VCaP (cell line): ENCODE data around the gene TIFAB.
A peak's percentile ranks its signal among the peaks of the same experiment; 100 is the strongest.

ENCODE experiments used
- H3K27ac ChIP-seq: fragments of 450-650 bp; 2 replicates; pipeline ENCODE4 v1.5.1; 2017
- TF ChIP-seq, protein P1 (sequence below): fragments of 450-650 bp; conservative IDR thresholded peaks from 2 replicates; pipeline ENCODE4 v1.5.1; 2017; ENCODE audit warnings: mild to moderate bottlenecking, moderate library complexity

The TIFAB gene

DNA sequence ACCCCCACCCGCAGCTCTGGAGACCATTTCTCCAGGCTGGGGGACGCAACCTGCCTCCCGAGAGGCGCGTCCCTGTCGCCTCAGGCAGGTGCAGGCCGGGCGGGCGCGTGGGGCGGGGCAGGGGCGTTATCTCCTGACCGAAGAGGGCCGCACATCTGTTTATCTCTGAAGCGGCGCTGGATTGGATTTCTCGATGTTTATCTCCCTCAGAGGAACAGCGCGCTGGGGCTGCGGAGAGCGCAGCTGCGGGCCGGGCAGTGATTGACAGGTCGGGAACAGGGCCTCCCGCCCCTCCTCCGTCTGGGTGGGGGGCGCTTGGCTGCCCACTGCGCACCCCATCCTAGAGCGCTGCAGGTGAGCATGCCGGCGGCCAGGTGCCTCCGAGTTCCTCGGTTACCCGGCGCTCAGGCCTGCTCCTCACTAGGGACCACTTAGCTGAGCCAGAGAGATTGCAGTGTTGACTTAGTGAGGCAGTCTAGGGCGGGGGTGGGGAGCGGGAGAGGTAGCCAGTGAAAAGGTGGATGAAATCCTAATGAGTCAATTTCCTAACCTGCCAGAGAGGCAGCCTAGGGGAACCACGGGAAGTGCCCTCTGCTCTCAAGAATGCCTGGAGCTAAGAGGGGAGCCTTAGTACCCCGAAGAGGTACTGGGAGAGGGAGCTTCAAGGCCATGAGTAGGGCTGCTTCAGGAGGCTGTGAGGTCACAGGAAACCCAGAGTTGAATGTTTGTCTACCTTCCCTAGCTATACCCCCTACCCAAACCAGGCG, 39.6 kb upstream of the TIFAB start:
- TF ChIP-seq, protein P1, sequence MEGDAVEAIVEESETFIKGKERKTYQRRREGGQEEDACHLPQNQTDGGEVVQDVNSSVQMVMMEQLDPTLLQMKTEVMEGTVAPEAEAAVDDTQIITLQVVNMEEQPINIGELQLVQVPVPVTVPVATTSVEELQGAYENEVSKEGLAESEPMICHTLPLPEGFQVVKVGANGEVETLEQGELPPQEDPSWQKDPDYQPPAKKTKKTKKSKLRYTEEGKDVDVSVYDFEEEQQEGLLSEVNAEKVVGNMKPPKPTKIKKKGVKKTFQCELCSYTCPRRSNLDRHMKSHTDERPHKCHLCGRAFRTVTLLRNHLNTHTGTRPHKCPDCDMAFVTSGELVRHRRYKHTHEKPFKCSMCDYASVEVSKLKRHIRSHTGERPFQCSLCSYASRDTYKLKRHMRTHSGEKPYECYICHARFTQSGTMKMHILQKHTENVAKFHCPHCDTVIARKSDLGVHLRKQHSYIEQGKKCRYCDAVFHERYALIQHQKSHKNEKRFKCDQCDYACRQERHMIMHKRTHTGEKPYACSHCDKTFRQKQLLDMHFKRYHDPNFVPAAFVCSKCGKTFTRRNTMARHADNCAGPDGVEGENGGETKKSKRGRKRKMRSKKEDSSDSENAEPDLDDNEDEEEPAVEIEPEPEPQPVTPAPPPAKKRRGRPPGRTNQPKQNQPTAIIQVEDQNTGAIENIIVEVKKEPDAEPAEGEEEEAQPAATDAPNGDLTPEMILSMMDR: no peak
- H3K27ac ChIP-seq: no peak overlapping the region

DNA sequence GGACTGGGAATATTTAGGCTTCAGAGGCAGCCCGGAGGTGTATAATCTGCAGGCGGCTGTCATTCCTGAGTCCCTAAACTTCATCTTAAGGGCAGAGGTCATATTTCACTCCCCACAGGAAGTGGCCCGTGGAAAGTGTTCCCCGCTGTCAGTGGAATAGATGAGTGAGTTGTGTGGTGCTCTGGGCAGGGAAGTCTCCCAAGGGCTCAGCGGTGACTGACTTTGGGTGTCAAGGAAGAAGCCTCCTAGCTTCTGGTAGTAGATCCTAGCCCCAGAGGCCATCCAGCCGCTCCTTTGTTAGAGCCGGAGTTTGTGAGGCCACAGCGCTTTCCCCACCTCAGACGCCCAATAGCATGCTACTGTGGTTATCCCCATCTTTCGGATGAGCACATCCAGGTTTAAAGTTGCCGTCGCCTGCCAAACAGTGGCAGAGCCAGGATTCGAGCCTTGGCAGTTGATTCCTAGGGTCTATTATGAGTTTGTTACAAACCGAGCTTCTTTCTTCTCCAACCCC, 38.9 kb upstream of the TIFAB start:
- no peak overlapping the region for H3K27ac ChIP-seq
- TF ChIP-seq, protein P1: no peak

DNA sequence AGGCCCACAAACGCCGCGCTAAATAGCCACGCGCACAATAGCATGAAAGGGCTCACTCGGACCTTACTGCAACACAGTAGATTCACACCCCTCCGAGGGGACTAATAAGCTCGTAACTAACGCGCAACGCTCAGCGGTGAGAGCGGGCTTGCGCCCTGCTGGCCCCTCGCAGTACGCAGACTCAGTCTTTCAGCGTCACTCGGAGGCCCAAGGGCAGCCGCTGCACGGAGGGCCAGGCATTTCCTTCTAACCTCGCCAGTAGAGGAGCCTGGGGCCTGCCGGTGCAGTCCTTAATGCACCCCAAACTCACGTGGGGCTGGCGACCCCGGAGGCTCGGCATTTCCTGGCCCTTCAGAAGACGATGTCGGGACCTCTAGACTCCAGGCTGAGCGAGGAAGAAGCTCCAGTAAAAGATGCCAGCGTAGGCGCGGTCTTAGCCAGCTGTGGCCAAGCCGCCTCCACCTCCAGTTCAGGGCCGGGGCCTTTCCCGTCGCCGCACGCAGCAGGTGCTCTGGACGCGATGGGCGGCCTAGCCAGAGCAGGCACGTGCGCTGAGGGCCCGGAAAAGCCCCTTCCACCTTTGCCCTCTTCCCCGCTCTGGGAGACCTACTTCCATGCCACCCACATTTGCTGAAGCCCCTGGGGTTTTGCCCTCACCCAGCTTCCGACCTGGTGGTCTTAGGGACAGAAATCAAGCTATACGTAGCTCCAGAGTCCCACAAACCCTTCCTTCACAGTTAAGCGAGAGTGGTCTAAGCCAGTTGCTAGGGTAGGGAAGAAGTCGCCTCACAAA, 38.3 kb upstream of the TIFAB start:
- no peak overlapping the region for H3K27ac ChIP-seq
- TF ChIP-seq, protein P1: no peak

DNA sequence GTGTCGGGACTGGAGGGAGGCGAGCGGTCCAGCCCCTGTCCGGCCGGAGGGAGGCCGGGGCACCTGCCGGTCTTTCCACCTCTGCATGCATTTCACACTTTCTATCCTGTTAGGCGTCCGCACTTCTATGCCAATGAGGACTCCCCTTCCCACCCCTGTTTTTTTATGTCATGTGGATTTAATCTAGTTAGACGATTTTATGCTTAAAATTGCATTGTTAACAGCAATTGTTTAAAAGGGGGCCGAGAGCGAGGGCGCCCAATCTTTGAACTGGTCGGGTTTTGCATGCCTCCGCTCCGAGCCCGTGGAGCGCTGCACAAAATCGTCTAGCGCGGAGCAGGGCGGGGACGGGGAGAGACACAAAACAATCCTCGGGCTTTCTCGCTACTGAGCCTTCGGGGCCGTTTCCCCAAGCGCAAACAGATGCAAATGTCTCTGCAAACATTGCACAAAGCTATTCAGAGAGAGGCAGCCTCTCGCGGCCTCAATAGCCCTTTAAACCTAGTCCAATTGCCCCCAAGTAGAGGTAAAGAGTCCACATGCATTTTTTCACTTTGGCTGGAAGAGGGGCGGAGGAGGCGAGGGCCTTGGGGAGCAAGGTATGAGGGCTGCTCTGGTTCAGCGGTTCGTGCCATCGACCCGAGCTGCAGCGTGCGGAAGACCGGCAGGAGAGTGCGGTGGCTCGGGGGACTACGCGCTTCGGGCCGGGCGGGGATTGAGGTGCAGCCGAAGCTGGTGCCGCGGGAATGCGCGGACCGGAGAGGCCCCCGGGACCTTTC, 37.5 kb upstream of the TIFAB start:
- H3K27ac ChIP-seq: peak overlapping the region; percentile 55
- TF ChIP-seq, protein P1: no peak

DNA sequence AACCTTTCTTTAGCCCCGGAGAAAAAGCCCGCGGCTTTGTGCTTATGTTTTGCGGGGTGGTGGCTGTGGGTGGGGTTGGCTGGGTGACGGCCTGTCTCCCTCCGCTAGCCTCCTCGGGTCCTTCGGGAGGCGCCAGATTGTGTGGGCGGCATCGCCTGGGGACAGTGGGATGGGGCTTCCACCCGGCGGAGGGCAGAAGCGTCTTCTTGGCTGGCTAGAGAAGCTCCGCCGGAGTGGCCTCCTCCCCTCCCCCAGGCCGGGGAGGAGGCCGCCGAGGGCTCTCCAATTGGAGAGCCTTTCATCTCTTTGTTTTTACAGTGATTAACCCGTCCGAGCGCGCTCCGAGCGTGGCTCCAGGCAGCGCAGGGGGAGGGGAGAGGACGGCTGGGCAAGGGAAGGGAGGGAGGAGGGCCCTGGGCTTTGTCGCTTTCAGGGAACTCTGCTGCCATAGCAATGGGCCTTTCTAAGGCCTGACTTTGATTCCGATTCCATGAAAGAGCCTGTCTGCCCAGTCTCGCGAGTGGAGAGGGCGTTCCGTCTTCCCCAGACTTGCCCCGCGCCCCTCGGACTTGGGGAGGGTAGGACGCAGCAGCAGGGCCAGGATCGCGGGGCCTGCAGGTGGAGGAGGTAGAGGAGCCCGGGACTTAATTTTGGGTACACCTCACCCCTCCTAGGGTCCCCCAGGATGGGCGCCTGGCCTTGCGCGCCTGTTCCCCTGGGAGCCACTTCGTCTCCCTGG, 36.7 kb upstream of the TIFAB start:
- H3K27ac ChIP-seq: peak overlapping the region; percentile 55
- TF ChIP-seq, protein P1: no peak

DNA sequence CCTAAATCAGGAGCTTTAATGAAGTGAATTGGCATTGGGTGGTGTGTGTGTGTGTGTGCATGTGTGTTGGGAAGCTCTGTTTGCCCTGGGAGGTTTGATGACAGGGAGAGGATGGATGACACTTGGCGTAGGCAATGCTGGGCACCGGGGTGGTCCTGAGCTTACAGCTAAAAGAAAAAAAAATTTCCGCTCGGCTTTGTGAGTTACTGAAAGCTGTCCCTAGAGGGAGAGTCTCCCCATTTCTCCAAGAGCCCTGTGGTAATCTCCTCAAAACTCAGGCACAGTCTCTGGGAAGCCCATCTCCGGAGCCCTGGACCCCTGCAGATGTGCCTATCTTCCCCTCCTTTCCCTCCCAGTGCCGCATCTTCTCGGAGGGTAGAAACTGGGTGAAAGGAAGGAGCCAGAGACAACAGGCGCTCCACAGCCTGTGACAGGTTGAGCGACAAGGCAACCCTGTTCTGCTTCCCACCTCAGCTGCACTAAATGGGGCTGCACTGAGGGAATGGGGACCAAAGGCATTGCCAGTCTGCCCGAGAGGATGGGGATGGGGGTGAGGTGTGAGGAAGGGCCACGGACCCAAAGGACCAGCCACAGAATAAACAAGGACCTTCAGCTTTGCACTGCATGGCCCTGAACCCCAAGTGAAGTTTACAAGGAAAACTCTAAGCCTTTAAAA, 35.8 kb upstream of the TIFAB start:
- TF ChIP-seq, protein P1: no peak
- H3K27ac ChIP-seq: peak overlapping the region; percentile 55; the same call in 1 of the 2 replicates
